Measurements from ENCODE around the gene MYBL2. TPM values are rescaled to one million over a fixed set of nuclear protein-coding genes. Genes with fewer than 3 reads are reported as not detected.

The MYBL2 gene
- 0.30 and 4.9 TPM in 2 replicates for total RNA-seq

DNA sequence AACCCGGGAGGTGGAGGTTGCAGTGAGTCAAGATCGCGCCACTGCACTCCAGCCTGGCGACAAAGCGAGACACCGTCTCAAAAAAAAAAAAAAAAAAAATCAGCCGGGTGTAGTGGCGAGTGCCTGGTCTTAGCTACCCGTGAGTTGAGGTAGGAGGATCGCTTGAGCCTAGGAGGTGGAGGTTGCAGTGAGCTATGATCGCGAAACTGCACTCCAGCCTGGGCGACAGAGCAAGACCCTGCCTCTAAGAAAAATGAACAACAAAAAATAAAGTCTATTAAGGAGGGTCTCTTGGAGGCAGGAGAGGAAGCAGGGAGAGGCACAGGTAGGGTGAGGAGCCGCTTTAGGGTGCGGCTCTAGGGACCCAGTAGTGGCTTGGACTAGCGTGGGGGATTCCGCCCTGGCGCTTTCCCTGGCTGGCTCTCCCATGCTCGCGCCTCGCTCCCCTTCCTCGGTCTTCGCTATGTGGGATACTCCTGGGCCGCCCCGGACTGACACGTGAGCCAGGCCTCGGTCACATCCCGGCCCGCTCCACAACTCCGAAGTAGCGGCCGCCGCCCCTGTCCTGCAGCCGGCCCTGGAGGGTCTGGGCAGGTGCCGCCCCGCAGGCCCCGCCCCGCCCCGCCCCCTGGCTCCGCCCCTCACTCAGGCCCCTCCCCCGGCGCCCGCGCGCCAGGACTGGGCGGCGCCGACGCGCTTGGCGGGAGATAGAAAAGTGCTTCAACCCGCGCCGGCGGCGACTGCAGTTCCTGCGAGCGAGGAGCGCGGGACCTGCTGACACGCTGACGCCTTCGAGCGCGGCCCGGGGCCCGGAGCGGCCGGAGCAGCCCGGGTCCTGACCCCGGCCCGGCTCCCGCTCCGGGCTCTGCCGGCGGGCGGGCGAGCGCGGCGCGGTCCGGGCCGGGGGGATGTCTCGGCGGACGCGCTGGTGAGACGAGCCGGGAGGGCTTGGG lies at the start of gene MYBL2:
TSS of gene MYBL2 (plus strand) at position 739 of the 953 bp plus-strand sequence. CDS start at position 909, 170 bp downstream.

DNA sequence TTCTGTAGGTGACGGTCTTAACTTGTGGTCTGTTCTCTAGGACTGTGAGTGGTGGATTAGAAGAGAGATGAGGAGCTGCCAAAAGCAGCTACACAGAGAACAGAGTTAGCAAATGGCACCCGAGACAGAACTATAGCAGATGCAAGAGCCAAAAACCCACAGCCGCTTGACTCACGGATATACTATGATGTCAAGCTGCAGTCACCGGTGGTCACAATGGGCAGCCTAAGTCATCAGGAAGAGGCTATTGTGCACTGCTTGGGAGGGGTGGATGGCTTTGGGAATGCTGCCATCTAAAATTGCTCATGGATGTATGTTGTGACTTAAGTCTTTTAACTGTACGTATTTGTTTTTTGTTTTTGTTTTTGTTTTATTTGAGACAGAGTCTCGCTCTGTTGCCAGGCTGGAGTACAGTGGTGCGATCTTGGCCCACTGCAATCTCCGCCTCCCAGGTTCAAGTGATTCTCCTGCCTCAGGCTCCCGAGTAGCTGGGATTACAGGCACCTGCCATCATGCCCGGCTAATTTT lies 60.0 kb downstream of the MYBL2 start, which contains the start of gene GTSF1L:
TSS of gene GTSF1L (minus strand) at position 192 of the 528 bp plus-strand sequence. CDS start 308 bp downstream, outside the sequence.

Other genes starting within 250 kb of the MYBL2 start
- 35.0 and 61.0 TPM in 2 replicates for gene SRSF6, start 209.2 kb upstream of the MYBL2 start, total RNA-seq
- 5.8 and 7.1 TPM in 2 replicates for gene L3MBTL1, start 159.4 kb upstream of the MYBL2 start, total RNA-seq
- under 0.01 and 0.74 TPM in 2 replicates for gene SGK2, start 108.1 kb upstream of the MYBL2 start, total RNA-seq
- 32.4 and 46.3 TPM in 2 replicates for gene IFT52, start 76.2 kb upstream of the MYBL2 start, total RNA-seq
- gene GTSF1L, start 59.9 kb downstream of the MYBL2 start, total RNA-seq: not detected in 2 replicates
- gene TOX2, start 247.7 kb downstream of the MYBL2 start, total RNA-seq: 2.1 and 2.2 TPM in 2 replicates